H9 (cell line): ENCODE measurements around the gene PRPF18. TPM values are rescaled to one million over a fixed set of nuclear protein-coding genes. Genes with fewer than 3 reads are reported as not detected.

ENCODE experiments used
- DNase-seq: peaks from one replicate; pipeline ENCODE4 v3.0.0-alpha.2; 2017
- H2AFZ ChIP-seq: one replicate; pipeline ENCODE4 v1.6.1; 2013; ENCODE audit warnings: mild to moderate bottlenecking, low read length, control low read depth, moderate library complexity
- H2AK5ac ChIP-seq: 2 replicates; pipeline ENCODE4 v1.6.1; 2013; ENCODE audit warnings: low read length, control low read depth, mixed read lengths; ENCODE audit not compliant: insufficient read length
- H2BK120ac ChIP-seq: one replicate; pipeline ENCODE4 v1.6.1; 2013; ENCODE audit warnings: low read depth, mild to moderate bottlenecking, low read length, control low read depth, inconsistent platforms; ENCODE audit not compliant: poor library complexity, severe bottlenecking
- H2BK12ac ChIP-seq: 2 replicates; pipeline ENCODE4 v1.6.1; 2013; ENCODE audit warnings: low read length, control low read depth, mixed read lengths, low read depth; ENCODE audit not compliant: insufficient read length
- H2BK15ac ChIP-seq: 2 replicates; pipeline ENCODE4 v1.6.1; 2013; ENCODE audit warnings: low read depth, low read length, control low read depth
- H2BK20ac ChIP-seq: one replicate; pipeline ENCODE4 v1.6.1; 2013; ENCODE audit warnings: low read depth, mild to moderate bottlenecking, low read length, control low read depth, inconsistent platforms; ENCODE audit not compliant: poor library complexity, severe bottlenecking
- H2BK5ac ChIP-seq: 2 replicates; pipeline ENCODE4 v1.6.1; 2013; ENCODE audit warnings: low read length, control low read depth, mixed read lengths; ENCODE audit not compliant: insufficient read length
- H3K14ac ChIP-seq: 2 replicates; pipeline ENCODE4 v1.6.1; 2013; ENCODE audit warnings: low read length, control low read depth; ENCODE audit not compliant: insufficient read depth
- H3K18ac ChIP-seq: 2 replicates; pipeline ENCODE4 v1.6.1; 2013; ENCODE audit warnings: low read depth, mild to moderate bottlenecking, mixed read lengths, low read length, control low read depth; ENCODE audit not compliant: insufficient read length
- H3K23ac ChIP-seq: 2 replicates; pipeline ENCODE4 v1.6.1; 2013; ENCODE audit warnings: low read length, control low read depth, mixed read lengths, low read depth; ENCODE audit not compliant: insufficient read length
- H3K23me2 ChIP-seq: 2 replicates; pipeline ENCODE4 v1.6.1; 2013; ENCODE audit warnings: low read depth, mild to moderate bottlenecking, mixed read lengths, low read length, control low read depth; ENCODE audit not compliant: insufficient read length, poor library complexity, severe bottlenecking
- H3K27ac ChIP-seq: 2 replicates; pipeline ENCODE4 v1.5.1; 2013; ENCODE audit warnings: low read length, control low read depth, mixed read lengths, low read depth; ENCODE audit not compliant: insufficient read length
- H3K27me3 ChIP-seq: 2 replicates; pipeline ENCODE4 v1.6.1; 2013; ENCODE audit warnings: low read length, control low read depth, inconsistent platforms; ENCODE audit not compliant: insufficient read depth
- H3K4ac ChIP-seq: 2 replicates; pipeline ENCODE4 v1.6.1; 2013; ENCODE audit warnings: low read depth, mild to moderate bottlenecking, control low read depth, inconsistent platforms, low read length, moderate library complexity
- H3K4me1 ChIP-seq: 2 replicates; pipeline ENCODE4 v1.6.1; 2013; ENCODE audit warnings: low read length, control low read depth, inconsistent platforms; ENCODE audit not compliant: insufficient read depth
- H3K4me2 ChIP-seq: 2 replicates; pipeline ENCODE4 v1.6.1; 2013; ENCODE audit warnings: low read length, control low read depth, mixed read lengths; ENCODE audit not compliant: insufficient read length, insufficient read depth
- H3K56ac ChIP-seq: 2 replicates; pipeline ENCODE4 v1.6.1; 2013; ENCODE audit warnings: low read depth, mild to moderate bottlenecking, mixed read lengths, low read length, control low read depth; ENCODE audit not compliant: insufficient read length
- H3K79me1 ChIP-seq: 2 replicates; pipeline ENCODE4 v1.6.1; 2013; ENCODE audit warnings: low read depth, mild to moderate bottlenecking, moderate library complexity, low read length, control low read depth, inconsistent platforms; ENCODE audit not compliant: insufficient read depth, poor library complexity, severe bottlenecking
- H3K79me2 ChIP-seq: 2 replicates; pipeline ENCODE4 v1.6.1; 2013; ENCODE audit warnings: low read length, control low read depth, inconsistent platforms; ENCODE audit not compliant: insufficient read depth
- H3K9ac ChIP-seq: 2 replicates; pipeline ENCODE4 v1.6.1; 2013; ENCODE audit warnings: low read length, control low read depth, mixed read lengths; ENCODE audit not compliant: insufficient read length; ENCODE audit errors: extremely low read depth
- H3K9me3 ChIP-seq: one replicate; pipeline ENCODE4 v1.6.1; 2013; ENCODE audit warnings: low read depth, low read length, inconsistent platforms; ENCODE audit not compliant: control insufficient read depth
- H3T11ph ChIP-seq: one replicate; pipeline ENCODE4 v1.6.1; 2013; ENCODE audit warnings: mild to moderate bottlenecking, low read length, control low read depth, inconsistent platforms
- H4K20me1 ChIP-seq: one replicate; pipeline ENCODE4 v1.6.1; 2013; ENCODE audit not compliant: control insufficient read depth, insufficient read length, insufficient read depth
- H4K5ac ChIP-seq: 2 replicates; pipeline ENCODE4 v1.6.1; 2013; ENCODE audit warnings: low read depth, mild to moderate bottlenecking, mixed read lengths, low read length, control low read depth; ENCODE audit not compliant: insufficient read length
- H4K8ac ChIP-seq: replicated peaks from 2 replicates; pipeline ENCODE4 v1.6.1; 2013; ENCODE audit warnings: low read length, control low read depth, mixed read lengths, low read depth; ENCODE audit not compliant: insufficient read length
- H4K91ac ChIP-seq: 2 replicates; pipeline ENCODE4 v1.6.1; 2013; ENCODE audit warnings: low read depth, mild to moderate bottlenecking, moderate library complexity, mixed read lengths, low read length, control low read depth; ENCODE audit not compliant: insufficient read length
- H3K27ac Mint-ChIP-seq, 3 experiments: 2 replicates in 2 of 3; 3 replicates in 1 of 3; pipeline ENCODE4 v1.8.0; 2020 to 2021; ENCODE audit warnings: mixed read lengths in 3 of 3, mild to moderate bottlenecking in 1 of 3, moderate library complexity in 1 of 3
- H3K27me3 Mint-ChIP-seq: 2 replicates; pipeline ENCODE4 v1.8.0; 2021; ENCODE audit warnings: low read depth, mild to moderate bottlenecking, moderate library complexity, mixed read lengths
- H3K36me3 Mint-ChIP-seq, 3 experiments: 2 replicates in 2 of 3; 3 replicates in 1 of 3; pipeline ENCODE4 v1.8.0; 2020 to 2021; ENCODE audit warnings: low read depth in 3 of 3, mixed read lengths in 3 of 3; ENCODE audit not compliant: insufficient read depth in 1 of 3
- H3K4me1 Mint-ChIP-seq, 2 experiments: 2 replicates each; pipeline ENCODE4 v1.8.0; 2020; ENCODE audit warnings: mixed read lengths in 2 of 2
- H3K4me3 Mint-ChIP-seq, 2 experiments: 2 replicates in 1 of 2; 3 replicates in 1 of 2; pipeline ENCODE4 v1.8.0; 2020 to 2021; ENCODE audit warnings: mild to moderate bottlenecking in 2 of 2, mixed read lengths in 2 of 2, moderate library complexity in 1 of 2
- H3K9me3 Mint-ChIP-seq, 2 experiments: 2 replicates in 1 of 2; 3 replicates in 1 of 2; pipeline ENCODE4 v1.8.0; 2020; ENCODE audit warnings: mild to moderate bottlenecking in 2 of 2, mixed read lengths in 2 of 2, moderate library complexity in 1 of 2
- CTCF ChIP-seq: fragments of 200-600 bp; sonication (generic); conservative IDR thresholded peaks from 3 replicates; pipeline ENCODE4 v1.8.0; 2021; ENCODE audit warnings: antibody characterized with exemption, mild to moderate bottlenecking
- WGBS: extraction: QIAGEN DNeasy Blood & Tissue Kit; methylation state at CpG from one replicate; pipeline ENCODE4 v1.1.7; 2013; ENCODE audit warnings: missing lambda C conversion rate, low lambda C conversion rate, mixed read lengths; ENCODE audit not compliant: insufficient read length; ENCODE audit errors: extremely low coverage; 5-methylcytosine and 5-hydroxymethylcytosine counted together
- total RNA-seq: library from RNA; stranded (reverse); gene quantifications from 2 replicates; pipeline ENCODE4 v1.2.1, GENCODE V29; 2021

The PRPF18 gene
- total RNA-seq, 1 experiment from 2014 or later: 17.1 TPM

DNA sequence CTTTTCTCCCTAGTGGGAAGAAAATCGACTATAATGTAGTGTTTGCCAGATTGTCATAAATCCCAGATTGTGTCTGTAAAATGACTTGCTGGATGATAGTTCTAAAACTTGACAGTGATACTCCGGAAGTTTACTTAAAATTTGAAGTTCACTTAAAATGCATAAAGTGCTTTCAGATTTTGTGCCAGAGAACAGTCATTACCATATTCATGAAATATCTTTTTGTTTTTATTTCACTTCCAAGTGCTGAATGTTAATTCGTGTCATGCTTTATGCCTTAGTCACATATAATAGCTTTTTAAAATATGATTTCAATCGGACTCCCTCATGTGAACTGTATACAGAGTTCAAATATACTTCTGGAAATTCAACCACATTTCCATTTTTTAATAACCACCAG is 30.4 kb downstream of the PRPF18 start:
- Histone ChIP-seq H3K23me2 (no peaks in the 10 kb centered on the region), H2BK120ac (no peak overlapping the region), H4K91ac (no peak overlapping the region), H3K4me2 (no peak overlapping the region), H3K79me1 (no peaks in the 10 kb centered on the region), H2BK5ac (no peak overlapping the region), H4K5ac (no peak overlapping the region), H3K9ac (no peak overlapping the region), H3K4ac (no peak overlapping the region), H3K27ac (no peak overlapping the region), H2AFZ (no peak overlapping the region), H3K27me3 (no peaks in the 10 kb centered on the region), H3K4me1 (peaks cover 4% of the 10 kb centered on the region; the same call in 1 of the 2 replicates), H2BK12ac (no peak overlapping the region), H3K79me2 (no peaks in the 10 kb centered on the region), H2AK5ac (no peak overlapping the region), H3K56ac (no peak overlapping the region), H4K8ac (no peak overlapping the region), H3T11ph (no peak overlapping the region), H3K18ac (no peak overlapping the region), H4K20me1 (no peaks in the 10 kb centered on the region), H2BK15ac (no peak overlapping the region), H3K9me3 (no peaks in the 10 kb centered on the region), H3K14ac (no peak overlapping the region), H2BK20ac (no peak overlapping the region), H3K23ac (no peak overlapping the region)
- Mint-ChIP-seq H3K4me3 (no peak overlapping the region), H3K36me3 (peaks cover 2 to 34% (median 23%) of the 10 kb centered on the region in 3 experiments; a peak in 6 of 7 replicates), H3K27ac (no peak overlapping the region), H3K4me1 (peaks cover 21% of the 10 kb centered on the region in 2 experiments), H3K27me3 (no peaks in the 10 kb centered on the region), H3K9me3 (no peaks in the 10 kb centered on the region)
- WGBS: no CpG with 5 or more reads among the region's 4 CpGs
- no peak for DNase-seq
- no peak for TF ChIP-seq CTCF
